Right atrium auricular region (tissue), 2 donors: ENCODE measurements around the gene DHX8. TPM values are rescaled to one million over a fixed set of nuclear protein-coding genes. Genes with fewer than 3 reads are reported as not detected.

Source experiments
- DNase-seq: peaks from one replicate; pipeline ENCODE4 v3.0.0-alpha.2; 2019; ENCODE audit warnings: low spot score
- H3K27ac ChIP-seq, 2 donors: fragments of 200-600 bp; sonication (generic); 1 replicate in 1 of 2; 2 replicates in 1 of 2; pipeline ENCODE4 v1.5.1; 2016 to 2019
- H3K27me3 ChIP-seq, 2 donors: fragments of 200-600 bp; sonication (generic); one replicate each; pipeline versions ENCODE4 v1.5.1 to v1.6.0; 2017 to 2019
- H3K36me3 ChIP-seq: fragments of 200-600 bp; sonication (generic); one replicate; pipeline ENCODE4 v1.5.1; 2016
- H3K4me1 ChIP-seq, 2 donors: fragments of 200-600 bp; sonication (generic); one replicate each; pipeline versions ENCODE4 v1.5.1 to v1.6.0; 2017 to 2019
- H3K4me3 ChIP-seq, 2 donors: fragments of 200-600 bp; sonication (generic); 1 replicate in 1 of 2; 2 replicates in 1 of 2; pipeline ENCODE4 v1.5.1; 2017 to 2019; ENCODE audit warnings: mild to moderate bottlenecking in 1 of 2, moderate library complexity in 1 of 2
- H3K9me3 ChIP-seq, 2 donors: fragments of 200-600 bp; sonication (generic); one replicate each; pipeline ENCODE4 v1.5.1; 2019
- CTCF ChIP-seq, 2 donors: fragments of 200-600 bp; sonication (generic); IDR thresholded peaks; one replicate each; pipeline ENCODE4 v1.5.1; 2019; ENCODE audit warnings: antibody characterized with exemption in 2 of 2
- total RNA-seq, 2 donors: library from RNA; depleted of rRNA; stranded (reverse); fragments of >200 nt; gene quantifications; one replicate each; pipeline ENCODE4 v1.1.0, GENCODE V29; 2016

The DHX8 gene
- total RNA-seq, 2 donors from 2014 or later, result 18.5 to 26.1 TPM

- Histone ChIP-seq H3K4me1 (no peaks in the 10 kb centered on the region), H3K27me3 (no peaks in the 10 kb centered on the region), H3K27ac (no peak overlapping the region), H3K9me3 (no peaks in the 10 kb centered on the region), H3K36me3 (no peaks in the 10 kb centered on the region), H3K4me3 (no peak overlapping the region)
- no peak for TF ChIP-seq CTCF (IDR thresholded peaks at IDR 0.05)
- DNase-seq, result no peak
Measured at GRCh38 chr17:43559161-43559816, 75.5 kb downstream of the DHX8 start.

GRCh38 chr17:43560461-43561427 lies 77.0 kb downstream of the DHX8 start:
- Histone ChIP-seq H3K4me1 (no peaks in the 10 kb centered on the region), H3K9me3 (no peaks in the 10 kb centered on the region), H3K27me3 (no peaks in the 10 kb centered on the region), H3K36me3 (no peaks in the 10 kb centered on the region), H3K27ac (no peak overlapping the region), H3K4me3 (no peak overlapping the region)
- TF ChIP-seq CTCF (IDR thresholded peaks at IDR 0.05), result no peak
- no peak for DNase-seq

- Histone ChIP-seq H3K36me3 (no peaks in the 10 kb centered on the region), H3K4me1 (no peaks in the 10 kb centered on the region), H3K27ac (no peak overlapping the region)
Measured at GRCh38 chr17:43562679-43563599, 79.2 kb downstream of the DHX8 start.

GRCh38 chr17:43563600-43564594 lies 80.1 kb downstream of the DHX8 start:
- Histone ChIP-seq H3K9me3 (no peaks in the 10 kb centered on the region), H3K36me3 (no peaks in the 10 kb centered on the region), H3K4me3 (no peak overlapping the region), H3K27me3 (no peaks in the 10 kb centered on the region), H3K4me1 (no peaks in the 10 kb centered on the region), H3K27ac (no peak overlapping the region)
- DNase-seq, result no peak
- TF ChIP-seq CTCF (IDR thresholded peaks at IDR 0.05), result no peak

More at GRCh38 chr17:43562679-43563599, 79.2 kb downstream of the DHX8 start:
- no peaks in the 10 kb centered on the region for H3K9me3 ChIP-seq
- H3K4me3 ChIP-seq, result no peak overlapping the region
- DNase-seq, result no peak
- TF ChIP-seq CTCF (IDR thresholded peaks at IDR 0.05), result no peak
- no peaks in the 10 kb centered on the region for H3K27me3 ChIP-seq
